PFSK-1 (cell line): Measurements from ENCODE around the gene UCK1.

Source experiments
- FOXP2 ChIP-seq: optimal IDR thresholded peaks from 2 replicates; pipeline ENCODE3; 2011; ENCODE audit warnings: borderline replicate concordance, control low read depth, inconsistent platforms; ENCODE audit not compliant: insufficient read depth; ENCODE audit errors: extremely low read length, extremely low read depth
- POLR2AphosphoS5 ChIP-seq: IDR thresholded peaks from 2 replicates; pipeline ENCODE4 v1.6.1; 2012; ENCODE audit warnings: low read depth, mild to moderate bottlenecking, control low read depth, low read length, moderate library complexity
- SIN3A ChIP-seq: IDR thresholded peaks from 2 replicates; pipeline ENCODE4 v1.6.1; 2012; ENCODE audit warnings: mild to moderate bottlenecking, low read length, moderate library complexity, borderline replicate concordance; ENCODE audit not compliant: insufficient read depth
- TAF1 ChIP-seq: IDR thresholded peaks from 2 replicates; pipeline ENCODE4 v1.6.1; 2012; ENCODE audit warnings: low read length, control low read depth, borderline replicate concordance; ENCODE audit not compliant: insufficient read depth
- TF ChIP-seq, protein P1 (sequence below), 2 experiments: IDR thresholded peaks; 2 replicates each; pipeline versions ENCODE4 v1.6.1 to v1.8.0; 2011 to 2012; ENCODE audit warnings: low read depth in 2 of 2, low read length in 2 of 2, control low read depth in 1 of 2, inconsistent platforms in 1 of 2, mild to moderate bottlenecking in 1 of 2, moderate library complexity in 1 of 2; ENCODE audit not compliant: insufficient read depth in 1 of 2

UCK1 gene

DNA sequence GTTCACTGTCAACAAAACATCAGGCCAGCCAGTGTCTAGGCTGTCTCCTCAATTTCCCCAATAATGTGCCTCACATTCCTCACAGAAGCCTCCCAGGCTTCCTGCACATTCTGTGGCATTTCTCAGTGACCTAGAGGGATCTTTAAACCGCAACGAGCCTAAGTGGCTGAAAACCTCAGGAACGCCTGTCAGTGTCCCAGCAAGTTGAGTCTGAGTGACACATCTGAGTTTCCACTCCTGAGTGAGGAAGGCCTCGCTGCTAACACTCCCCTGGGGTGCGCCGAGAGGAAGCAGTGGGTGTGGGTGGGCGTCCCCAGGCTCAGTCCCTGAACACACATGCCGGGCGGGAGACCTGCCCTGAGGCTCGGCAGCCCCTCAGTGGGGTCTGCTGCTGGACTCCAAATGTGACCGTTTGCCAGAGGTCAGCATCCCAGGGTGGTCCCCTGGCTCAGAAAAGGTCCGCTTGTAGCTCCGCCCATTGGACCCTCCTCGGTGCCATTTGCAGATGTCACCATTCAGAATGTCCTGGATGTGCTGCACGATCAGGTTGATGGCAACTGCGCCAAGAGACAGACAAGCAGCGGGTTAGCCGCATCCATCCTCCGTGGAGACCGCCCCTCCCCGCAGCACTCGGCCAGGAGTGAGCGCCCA lies 6.3 kb downstream of the UCK1 start:
- TF ChIP-seq SIN3A (no peak), FOXP2 (no peak)

DNA sequence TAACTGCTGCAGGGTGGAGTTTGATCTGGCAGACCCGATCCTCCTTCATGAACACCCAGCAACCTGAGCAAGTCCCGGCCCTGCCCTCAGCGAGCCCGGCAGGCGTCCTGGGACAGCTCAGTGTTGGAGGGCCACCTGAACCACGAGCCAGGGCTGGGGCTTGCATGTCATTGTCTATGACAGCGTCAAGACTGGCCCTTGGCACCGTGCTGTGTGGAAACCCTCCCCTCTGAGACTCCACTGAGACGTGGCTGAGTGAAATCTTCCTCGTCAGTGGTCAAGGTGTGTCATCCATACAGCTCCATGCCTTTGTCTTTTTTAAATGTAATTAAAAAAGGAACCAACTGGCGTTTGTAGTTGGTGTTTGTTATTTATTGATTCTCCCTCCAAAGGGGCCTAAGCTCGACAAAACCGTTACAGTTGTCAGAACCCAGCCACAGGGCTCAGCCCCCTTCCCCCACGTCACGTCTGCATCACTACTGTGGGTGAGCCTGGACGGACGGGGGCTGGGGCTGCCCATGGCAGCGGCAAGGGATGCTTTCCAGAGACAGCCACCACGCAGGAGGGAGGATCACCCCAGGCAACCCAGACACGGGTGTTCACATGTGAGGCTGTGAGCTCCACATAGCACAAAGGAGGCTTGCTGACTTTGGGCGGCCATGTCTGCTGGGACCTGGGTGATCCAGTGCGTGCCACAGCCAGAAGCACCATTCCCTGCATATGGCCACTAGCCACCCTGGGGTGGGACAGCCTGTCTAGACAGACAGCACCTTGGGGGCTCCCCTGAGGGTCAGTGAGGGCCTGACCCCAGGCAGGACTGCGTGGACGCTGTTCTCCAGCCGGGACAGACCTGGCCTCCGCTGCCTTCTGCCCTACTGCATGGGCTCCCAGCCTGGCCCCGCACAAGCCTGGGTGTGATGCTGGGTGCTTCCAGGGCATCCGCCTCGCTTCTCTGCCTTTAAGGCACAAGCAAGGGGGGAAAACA lies 7.3 kb downstream of the UCK1 start:
- TF ChIP-seq TAF1 (no peak), SIN3A (no peak), POLR2AphosphoS5 (no peak; the same call in none of the 2 replicates), FOXP2 (no peak)
- TF ChIP-seq, protein P1, sequence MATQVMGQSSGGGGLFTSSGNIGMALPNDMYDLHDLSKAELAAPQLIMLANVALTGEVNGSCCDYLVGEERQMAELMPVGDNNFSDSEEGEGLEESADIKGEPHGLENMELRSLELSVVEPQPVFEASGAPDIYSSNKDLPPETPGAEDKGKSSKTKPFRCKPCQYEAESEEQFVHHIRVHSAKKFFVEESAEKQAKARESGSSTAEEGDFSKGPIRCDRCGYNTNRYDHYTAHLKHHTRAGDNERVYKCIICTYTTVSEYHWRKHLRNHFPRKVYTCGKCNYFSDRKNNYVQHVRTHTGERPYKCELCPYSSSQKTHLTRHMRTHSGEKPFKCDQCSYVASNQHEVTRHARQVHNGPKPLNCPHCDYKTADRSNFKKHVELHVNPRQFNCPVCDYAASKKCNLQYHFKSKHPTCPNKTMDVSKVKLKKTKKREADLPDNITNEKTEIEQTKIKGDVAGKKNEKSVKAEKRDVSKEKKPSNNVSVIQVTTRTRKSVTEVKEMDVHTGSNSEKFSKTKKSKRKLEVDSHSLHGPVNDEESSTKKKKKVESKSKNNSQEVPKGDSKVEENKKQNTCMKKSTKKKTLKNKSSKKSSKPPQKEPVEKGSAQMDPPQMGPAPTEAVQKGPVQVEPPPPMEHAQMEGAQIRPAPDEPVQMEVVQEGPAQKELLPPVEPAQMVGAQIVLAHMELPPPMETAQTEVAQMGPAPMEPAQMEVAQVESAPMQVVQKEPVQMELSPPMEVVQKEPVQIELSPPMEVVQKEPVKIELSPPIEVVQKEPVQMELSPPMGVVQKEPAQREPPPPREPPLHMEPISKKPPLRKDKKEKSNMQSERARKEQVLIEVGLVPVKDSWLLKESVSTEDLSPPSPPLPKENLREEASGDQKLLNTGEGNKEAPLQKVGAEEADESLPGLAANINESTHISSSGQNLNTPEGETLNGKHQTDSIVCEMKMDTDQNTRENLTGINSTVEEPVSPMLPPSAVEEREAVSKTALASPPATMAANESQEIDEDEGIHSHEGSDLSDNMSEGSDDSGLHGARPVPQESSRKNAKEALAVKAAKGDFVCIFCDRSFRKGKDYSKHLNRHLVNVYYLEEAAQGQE (IDR thresholded peaks at IDR 0.05; ENCODE audit: insufficient read depth in 1 of 2, low read depth in 2 of 2, low read length in 2 of 2): no peak

DNA sequence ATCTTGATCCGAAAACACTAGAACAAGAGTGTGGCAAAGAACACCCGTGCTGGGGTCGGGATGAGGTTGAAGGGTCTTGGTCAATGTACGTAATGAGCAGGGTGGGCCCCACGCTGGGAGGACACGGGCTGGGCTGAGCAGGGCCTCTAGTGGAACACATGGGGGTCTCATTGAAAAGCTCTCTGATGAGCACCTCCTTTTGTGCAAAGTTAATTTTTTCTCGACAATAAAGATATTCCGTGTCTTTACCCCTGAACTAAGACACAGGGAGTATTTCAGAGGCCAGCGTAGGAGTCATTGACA lies 8.0 kb downstream of the UCK1 start:
- TF ChIP-seq, protein P1 (IDR thresholded peaks at IDR 0.05; ENCODE audit: insufficient read depth in 1 of 2, low read depth in 2 of 2, low read length in 2 of 2): no peak
- TF ChIP-seq SIN3A (no peak), TAF1 (no peak), POLR2AphosphoS5 (no peak), FOXP2 (no peak)

GRCh38 chr9:131522257-131523085 lies 8.6 kb downstream of the UCK1 start:
- TF ChIP-seq TAF1: no peak
- TF ChIP-seq, protein P1 (IDR thresholded peaks at IDR 0.05; ENCODE audit: insufficient read depth in 1 of 2, low read depth in 2 of 2, low read length in 2 of 2): no peak
- TF ChIP-seq SIN3A: no peak
- no peak for TF ChIP-seq POLR2AphosphoS5

GRCh38 chr9:131521822-131522221 lies 9.2 kb downstream of the UCK1 start:
- TF ChIP-seq POLR2AphosphoS5: no peak
- no peak for TF ChIP-seq TAF1
- no peak for TF ChIP-seq FOXP2
- TF ChIP-seq, protein P1 (IDR thresholded peaks at IDR 0.05; ENCODE audit: insufficient read depth in 1 of 2, low read depth in 2 of 2, low read length in 2 of 2): no peak
- TF ChIP-seq SIN3A: no peak
